ENCODE results near the gene NCOA1. TPM values are rescaled to one million over a fixed set of nuclear protein-coding genes. Genes with fewer than 3 reads are reported as not detected.
A peak's percentile ranks its signal among the peaks of the same experiment; 100 is the strongest.

NCOA1 gene
- total RNA-seq, 1 experiment from 2014 or later, result 11.6 TPM

GRCh38 chr2:24771764-24772586, 280.9 kb downstream of the NCOA1 start:
- Histone ChIP-seq H3K36me3 (ENCODE audit: low read depth) (no peaks in the 10 kb centered on the region), H3K4me3 (no peak overlapping the region), H3K9me2 (ENCODE audit: insufficient read depth) (no peaks in the 10 kb centered on the region), H3K79me2 (ENCODE audit: low read depth) (no peaks in the 10 kb centered on the region), H3K4me1 (replicated peaks; ENCODE audit: insufficient read depth) (no peaks in the 10 kb centered on the region), H3K9me3 (ENCODE audit: insufficient read depth, low read depth) (no peaks in the 10 kb centered on the region), H3K27ac (no peak overlapping the region), H3K27me3 (ENCODE audit: insufficient read depth, low read depth) (no peaks in the 10 kb centered on the region), H3F3A (ENCODE audit: insufficient read depth, low read depth) (no peaks in the 10 kb centered on the region), H3K4me2 (no peak overlapping the region), H4K20me1 (ENCODE audit: insufficient read depth) (no peaks in the 10 kb centered on the region), H2AFZ (no peak overlapping the region)
- CTCF ChIA-PET, result no interaction called here
- TF ChIP-seq CTCF (conservative IDR thresholded peaks at IDR 0.05) (no peak), EZH2 (IDR thresholded peaks at IDR 0.05; ENCODE audit: low read depth) (no peak)
- intact Hi-C loops (cut with micrococcal nuclease; ENCODE audit: unreplicated experiment), result no loop called here
- no TSS peak for BruUV-seq (replicated peaks)
- POLR2A ChIA-PET (ENCODE audit: unreplicated experiment), result no interaction called here
- DNase-seq, result no peak

- Histone ChIP-seq H3K9me3 (ENCODE audit: insufficient read depth, low read depth) (no peaks in the 10 kb centered on the region), H2AFZ (no peak overlapping the region), H3K4me3 (no peak overlapping the region), H3K27me3 (ENCODE audit: insufficient read depth, low read depth) (no peaks in the 10 kb centered on the region), H3K9me2 (ENCODE audit: insufficient read depth) (no peaks in the 10 kb centered on the region), H3K36me3 (ENCODE audit: low read depth) (no peaks in the 10 kb centered on the region), H3F3A (ENCODE audit: insufficient read depth, low read depth) (no peaks in the 10 kb centered on the region), H3K4me2 (no peak overlapping the region), H3K4me1 (replicated peaks; ENCODE audit: insufficient read depth) (peaks cover 9% of the 10 kb centered on the region), H3K27ac (no peak overlapping the region), H4K20me1 (ENCODE audit: insufficient read depth) (no peaks in the 10 kb centered on the region), H3K79me2 (ENCODE audit: low read depth) (no peaks in the 10 kb centered on the region)
- TF ChIP-seq CTCF (conservative IDR thresholded peaks at IDR 0.05) (no peak), EZH2 (IDR thresholded peaks at IDR 0.05; ENCODE audit: low read depth) (no peak)
- CTCF ChIA-PET, result no interaction called here
- intact Hi-C loops (cut with micrococcal nuclease; ENCODE audit: unreplicated experiment), result no loop called here
- no TSS peak for BruUV-seq (replicated peaks)
- POLR2A ChIA-PET (ENCODE audit: unreplicated experiment), result no interaction called here
- no peak for DNase-seq
These were observed 283.3 kb downstream of the NCOA1 start for GRCh38 chr2:24774373-24774772.

GRCh38 chr2:24779116-24779515, 288.1 kb downstream of the NCOA1 start:
- Histone ChIP-seq H3K79me2 (ENCODE audit: low read depth) (no peaks in the 10 kb centered on the region), H3K27ac (peak overlapping the region; percentile 53), H4K20me1 (ENCODE audit: insufficient read depth) (no peaks in the 10 kb centered on the region), H3K4me1 (replicated peaks; ENCODE audit: insufficient read depth) (peaks cover 11% of the 10 kb centered on the region), H3K27me3 (ENCODE audit: insufficient read depth, low read depth) (no peaks in the 10 kb centered on the region), H3K36me3 (ENCODE audit: low read depth) (no peaks in the 10 kb centered on the region), H3K9me2 (ENCODE audit: insufficient read depth) (no peaks in the 10 kb centered on the region; the same call in 1 of the 2 replicates), H3K9me3 (ENCODE audit: insufficient read depth, low read depth) (no peaks in the 10 kb centered on the region), H3K4me3 (no peak overlapping the region), H3F3A (ENCODE audit: insufficient read depth, low read depth) (no peaks in the 10 kb centered on the region), H3K4me2 (peak overlapping the region; percentile 35), H2AFZ (peak overlapping the region; percentile 59)
- intact Hi-C loops (cut with micrococcal nuclease; ENCODE audit: unreplicated experiment), result no loop called here
- DNase-seq, result peak; percentile 20 to 79
- BruUV-seq (replicated peaks), result no TSS peak
- no peak for TF ChIP-seq EZH2 (IDR thresholded peaks at IDR 0.05; ENCODE audit: low read depth)
- TF ChIP-seq CTCF (conservative IDR thresholded peaks at IDR 0.05), result no peak
- ChIA-PET POLR2A (ENCODE audit: unreplicated experiment) (no interaction called here), CTCF (interaction anchor here (1.5 kb wide), 1 partner anchor 14 kb away, joined by 5 read pairs; the partner anchor contains the start of genes CENPO and PTRHD1)
